D721Med (cell line): ENCODE data around the gene LYSMD2.

Experiments used
- DNase-seq: peaks from one replicate; pipeline ENCODE4 v3.0.0; 2011; ENCODE audit warnings: low spot score; ENCODE audit not compliant: insufficient read length
- FAIRE-seq: peaks from 2 replicates; lab custom pipeline; 2011; peaks lifted over from hg19 to GRCh38; lab: Jason Lieb, UNC
- TF ChIP-seq, protein P1 (sequence below): IDR thresholded peaks from 2 replicates; pipeline ENCODE4 v1.5.1; 2012; ENCODE audit warnings: mild to moderate bottlenecking, control low read depth; ENCODE audit not compliant: insufficient read depth; ENCODE audit errors: missing control alignments

The LYSMD2 gene

DNA sequence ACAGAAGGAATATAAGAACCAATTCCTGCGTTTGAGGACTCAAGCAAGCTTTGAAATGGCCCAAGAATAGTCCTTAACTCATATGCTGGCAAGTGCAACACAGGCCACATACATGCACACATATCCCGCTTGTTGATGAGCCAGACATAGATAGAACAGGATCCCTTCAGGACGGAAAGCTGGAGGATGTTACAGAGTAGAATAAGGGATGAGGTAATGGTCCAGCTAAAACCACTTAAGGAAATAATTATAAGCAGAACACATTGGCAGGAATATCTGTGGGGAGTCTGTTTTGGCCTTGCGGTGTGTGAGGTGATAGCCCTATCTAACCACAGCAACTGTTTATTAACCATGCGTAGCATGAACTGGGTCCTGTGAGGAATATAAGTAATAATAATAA, 31.2 kb downstream of the LYSMD2 start:
- no peak for FAIRE-seq

DNA sequence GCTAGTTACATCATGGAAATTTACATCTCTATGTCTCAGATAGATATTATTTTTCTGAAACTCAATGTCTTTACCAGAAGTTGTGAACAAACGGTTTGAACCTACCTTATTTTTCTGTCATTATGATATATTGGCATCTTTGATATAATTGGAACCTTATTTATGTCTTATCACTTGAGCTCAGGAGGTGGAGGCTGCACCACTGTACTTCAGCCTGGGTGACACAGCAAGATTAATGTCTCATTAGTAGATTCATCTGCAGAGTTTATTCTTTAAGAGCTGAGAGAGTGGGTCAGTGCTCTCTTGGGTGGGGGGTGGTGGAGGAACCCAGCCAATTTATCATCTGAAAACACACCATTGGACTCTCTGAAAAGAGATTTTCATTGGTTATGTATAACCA, 34.7 kb downstream of the LYSMD2 start:
- DNase-seq: no peak
- TF ChIP-seq, protein P1, sequence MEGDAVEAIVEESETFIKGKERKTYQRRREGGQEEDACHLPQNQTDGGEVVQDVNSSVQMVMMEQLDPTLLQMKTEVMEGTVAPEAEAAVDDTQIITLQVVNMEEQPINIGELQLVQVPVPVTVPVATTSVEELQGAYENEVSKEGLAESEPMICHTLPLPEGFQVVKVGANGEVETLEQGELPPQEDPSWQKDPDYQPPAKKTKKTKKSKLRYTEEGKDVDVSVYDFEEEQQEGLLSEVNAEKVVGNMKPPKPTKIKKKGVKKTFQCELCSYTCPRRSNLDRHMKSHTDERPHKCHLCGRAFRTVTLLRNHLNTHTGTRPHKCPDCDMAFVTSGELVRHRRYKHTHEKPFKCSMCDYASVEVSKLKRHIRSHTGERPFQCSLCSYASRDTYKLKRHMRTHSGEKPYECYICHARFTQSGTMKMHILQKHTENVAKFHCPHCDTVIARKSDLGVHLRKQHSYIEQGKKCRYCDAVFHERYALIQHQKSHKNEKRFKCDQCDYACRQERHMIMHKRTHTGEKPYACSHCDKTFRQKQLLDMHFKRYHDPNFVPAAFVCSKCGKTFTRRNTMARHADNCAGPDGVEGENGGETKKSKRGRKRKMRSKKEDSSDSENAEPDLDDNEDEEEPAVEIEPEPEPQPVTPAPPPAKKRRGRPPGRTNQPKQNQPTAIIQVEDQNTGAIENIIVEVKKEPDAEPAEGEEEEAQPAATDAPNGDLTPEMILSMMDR: no peak
- FAIRE-seq: no peak

More for the DNA sequence above, 31.2 kb downstream of the LYSMD2 start:
- DNase-seq: no peak
- TF ChIP-seq, protein P1: no peak

DNA sequence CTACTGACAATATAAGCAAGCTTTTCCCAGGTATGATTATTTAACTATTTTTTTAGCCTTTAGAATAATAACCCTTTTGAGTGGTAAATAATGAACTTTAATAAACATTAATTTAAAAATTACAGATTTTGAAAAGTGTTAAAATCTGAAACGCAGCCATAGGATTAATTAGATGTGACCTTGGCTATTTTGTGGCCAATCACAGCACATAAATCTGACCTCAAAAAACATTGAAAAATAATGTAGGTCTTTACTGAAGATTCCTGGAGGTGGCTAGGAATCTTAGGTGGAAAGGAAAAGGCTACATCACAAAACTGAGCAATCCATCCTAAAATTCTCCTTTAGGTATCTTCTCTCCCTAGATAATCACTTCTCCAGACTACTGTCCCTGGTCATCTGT, 38.1 kb downstream of the LYSMD2 start:
- TF ChIP-seq, protein P1: no peak
- FAIRE-seq (no peak), DNase-seq (no peak)

DNA sequence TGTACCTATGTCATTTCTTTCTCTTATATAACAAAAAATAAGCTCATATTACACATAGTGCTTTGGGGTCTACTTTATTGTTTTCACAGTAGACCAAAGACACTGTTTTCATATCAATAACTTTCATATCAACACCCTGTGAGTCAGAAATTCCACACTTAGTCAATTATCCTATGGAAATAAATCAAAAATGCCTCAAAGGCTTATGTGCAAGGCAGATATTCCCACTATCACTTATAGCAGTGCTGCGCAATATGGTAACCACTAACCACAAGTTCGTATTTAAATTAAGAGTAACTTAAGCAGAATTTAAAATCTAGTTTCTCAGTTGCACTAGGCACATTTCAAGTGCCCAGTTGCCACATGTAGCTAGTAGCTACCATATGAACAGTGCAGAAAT, 40.3 kb downstream of the LYSMD2 start:
- TF ChIP-seq, protein P1: no peak
- no peak for DNase-seq
- FAIRE-seq: no peak

DNA sequence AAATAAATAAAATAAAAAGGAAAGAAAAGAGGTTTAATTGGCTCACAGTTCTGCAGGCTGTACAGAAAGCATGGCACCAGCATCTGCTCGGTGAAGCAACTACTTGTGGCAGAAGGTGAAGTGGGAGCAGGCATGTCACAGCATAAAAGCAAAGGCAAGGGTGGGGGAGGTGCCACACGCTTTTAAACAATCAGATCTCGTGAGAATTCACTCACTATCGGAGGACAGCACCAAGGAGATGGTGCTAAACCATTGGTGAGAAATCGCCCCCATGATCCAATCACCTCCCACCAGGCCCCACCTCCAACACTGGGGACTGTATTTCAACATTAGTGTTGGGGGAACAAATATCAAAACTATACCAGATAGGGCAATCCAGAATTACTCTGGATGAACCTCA, 40.9 kb downstream of the LYSMD2 start:
- FAIRE-seq (no peak), DNase-seq (no peak)
- TF ChIP-seq, protein P1: no peak

DNA sequence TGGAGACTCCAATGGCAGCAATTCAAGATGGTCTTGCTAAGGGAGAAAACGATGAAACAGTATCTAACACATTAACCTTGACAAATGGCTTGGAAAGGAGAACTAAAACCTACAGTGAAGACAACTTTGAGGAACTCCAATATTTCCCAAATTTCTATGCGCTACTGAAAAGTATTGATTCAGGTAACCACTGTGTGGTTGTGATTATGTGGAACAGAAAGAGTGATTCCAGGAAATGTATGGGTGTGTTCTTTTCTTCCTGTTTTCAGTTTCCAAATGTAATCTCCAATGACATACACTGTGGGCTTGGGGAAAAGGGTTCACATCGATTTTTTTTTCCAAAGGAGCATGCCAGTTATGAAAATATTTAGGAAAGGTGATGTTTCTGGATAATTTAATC, 45.3 kb downstream of the LYSMD2 start:
- TF ChIP-seq, protein P1: no peak
- FAIRE-seq (no peak), DNase-seq (no peak)

DNA sequence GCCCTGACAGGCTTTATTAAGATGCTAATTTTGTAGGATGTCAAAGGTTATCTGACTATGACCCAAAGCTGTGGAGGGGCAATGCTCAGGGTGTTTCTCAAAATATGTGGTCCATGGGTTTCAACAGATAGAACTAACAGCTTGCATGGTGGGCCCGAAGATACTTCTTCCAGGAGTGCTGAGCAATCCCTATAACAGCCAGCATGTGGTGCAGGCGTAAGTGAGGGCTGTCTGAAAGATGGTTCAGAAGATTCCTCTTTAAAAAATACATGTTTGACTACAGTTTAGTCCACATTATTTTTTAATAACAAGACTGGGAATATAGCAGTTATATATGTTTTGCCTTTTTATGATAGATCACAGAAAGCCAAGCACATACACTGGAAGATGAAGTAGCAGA, 48.6 kb downstream of the LYSMD2 start:
- TF ChIP-seq, protein P1: no peak
- no peak for FAIRE-seq
- no peak for DNase-seq
